SH-SY5Y (cell line): Measurements from ENCODE around the gene MYL11.

Experiments
- GATA2 ChIP-seq: IDR thresholded peaks from 2 replicates; pipeline ENCODE4 v1.6.1; 2011; ENCODE audit warnings: mild to moderate bottlenecking, low read depth, low read length
- GATA3 ChIP-seq: IDR thresholded peaks from 2 replicates; pipeline ENCODE4 v1.6.1; 2011; ENCODE audit warnings: low read depth, mild to moderate bottlenecking, low read length, moderate library complexity

The MYL11 gene

DNA sequence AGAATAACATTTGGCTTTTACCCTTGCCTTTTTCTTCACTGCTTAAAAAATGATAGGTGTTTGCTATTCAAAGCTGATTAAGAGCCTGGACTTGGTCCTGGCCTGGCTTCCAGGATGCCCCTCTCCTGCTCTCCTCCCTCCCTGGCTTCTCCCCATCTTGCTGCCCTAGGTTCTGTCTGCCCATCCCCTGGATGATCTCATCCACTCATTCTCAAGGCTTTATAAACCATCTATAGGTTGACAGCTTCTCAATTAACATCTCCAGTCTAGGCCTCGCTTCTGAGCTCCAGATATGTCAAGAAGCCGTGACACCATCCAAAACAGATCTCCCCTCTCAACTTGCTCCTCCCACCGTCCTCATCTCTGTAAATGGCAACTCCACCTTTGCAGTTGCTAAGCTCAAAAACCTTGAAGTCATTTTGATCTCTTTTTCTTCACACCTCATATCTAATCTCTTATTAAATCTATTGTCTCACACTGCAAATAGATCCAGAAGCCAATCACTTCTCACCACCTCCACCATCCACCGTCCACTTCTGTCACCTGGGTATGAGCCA, 41.5 kb downstream of the MYL11 start:
- TF ChIP-seq GATA3 (no peak), GATA2 (no peak)

DNA sequence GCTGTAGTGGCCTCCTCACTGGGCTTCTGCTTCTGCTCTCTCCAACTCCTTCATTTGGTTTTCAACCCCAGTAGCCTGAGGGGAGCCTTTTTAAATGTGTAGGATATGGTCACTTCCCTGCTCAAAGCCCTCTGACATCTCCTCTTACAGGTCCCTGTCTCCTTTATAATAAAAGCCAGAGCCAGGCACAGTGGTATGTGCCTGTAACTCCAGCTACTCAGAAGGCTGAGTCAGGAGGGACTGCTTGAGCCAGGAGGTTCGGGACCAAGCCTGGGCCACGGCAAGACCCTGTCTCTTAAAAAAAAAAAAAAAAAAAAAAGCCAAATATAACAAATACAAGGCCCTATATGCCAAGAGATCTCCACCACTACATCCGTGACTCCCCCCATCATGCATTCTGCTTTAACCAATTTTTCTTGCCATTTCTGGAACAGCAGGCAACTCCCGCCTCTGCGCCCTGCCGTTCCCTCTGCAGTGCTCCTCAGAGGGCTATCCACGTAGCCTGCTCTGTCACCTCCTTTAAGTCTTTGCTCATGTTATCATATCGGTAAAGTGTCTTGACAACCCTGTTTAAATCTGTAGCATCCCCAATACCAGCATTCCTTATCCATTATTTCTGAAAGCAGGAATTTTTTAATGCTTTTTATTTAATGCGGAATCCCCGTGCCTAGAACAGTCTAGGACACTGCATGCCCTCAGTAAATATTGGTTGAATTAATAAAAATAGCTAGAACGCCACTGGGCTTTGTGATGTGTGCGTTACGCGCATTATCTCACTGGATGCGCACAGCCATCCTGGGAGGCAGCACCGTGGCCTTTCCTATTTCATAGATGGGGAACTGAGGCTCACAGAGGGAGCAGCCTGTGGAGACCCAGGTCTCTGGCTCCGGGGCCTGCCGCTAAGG, 42.3 kb downstream of the MYL11 start:
- no peak for TF ChIP-seq GATA3

DNA sequence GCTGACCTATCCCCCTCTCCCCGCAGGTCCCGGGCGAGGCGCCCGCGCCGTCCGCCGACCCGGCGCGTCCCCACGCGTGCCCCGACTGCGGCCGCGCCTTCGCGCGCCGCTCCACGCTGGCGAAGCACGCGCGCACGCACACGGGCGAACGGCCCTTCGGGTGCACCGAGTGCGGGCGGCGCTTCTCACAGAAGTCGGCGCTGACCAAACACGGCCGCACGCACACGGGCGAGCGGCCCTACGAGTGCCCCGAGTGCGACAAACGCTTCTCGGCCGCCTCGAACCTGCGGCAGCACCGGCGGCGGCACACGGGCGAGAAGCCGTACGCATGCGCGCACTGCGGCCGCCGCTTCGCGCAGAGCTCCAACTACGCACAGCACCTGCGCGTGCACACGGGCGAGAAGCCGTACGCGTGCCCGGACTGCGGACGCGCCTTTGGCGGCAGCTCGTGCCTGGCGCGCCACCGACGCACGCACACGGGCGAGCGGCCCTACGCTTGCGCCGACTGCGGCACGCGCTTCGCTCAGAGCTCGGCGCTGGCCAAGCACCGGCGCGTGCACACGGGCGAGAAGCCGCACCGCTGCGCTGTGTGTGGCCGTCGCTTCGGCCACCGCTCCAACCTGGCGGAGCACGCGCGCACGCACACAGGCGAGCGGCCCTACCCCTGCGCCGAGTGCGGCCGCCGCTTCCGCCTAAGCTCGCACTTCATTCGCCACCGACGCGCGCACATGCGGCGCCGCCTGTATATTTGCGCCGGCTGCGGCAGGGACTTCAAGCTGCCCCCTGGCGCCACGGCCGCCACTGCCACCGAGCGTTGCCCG, 43.1 kb downstream of the MYL11 start:
- TF ChIP-seq GATA3, result no peak
- TF ChIP-seq GATA2, result no peak

DNA sequence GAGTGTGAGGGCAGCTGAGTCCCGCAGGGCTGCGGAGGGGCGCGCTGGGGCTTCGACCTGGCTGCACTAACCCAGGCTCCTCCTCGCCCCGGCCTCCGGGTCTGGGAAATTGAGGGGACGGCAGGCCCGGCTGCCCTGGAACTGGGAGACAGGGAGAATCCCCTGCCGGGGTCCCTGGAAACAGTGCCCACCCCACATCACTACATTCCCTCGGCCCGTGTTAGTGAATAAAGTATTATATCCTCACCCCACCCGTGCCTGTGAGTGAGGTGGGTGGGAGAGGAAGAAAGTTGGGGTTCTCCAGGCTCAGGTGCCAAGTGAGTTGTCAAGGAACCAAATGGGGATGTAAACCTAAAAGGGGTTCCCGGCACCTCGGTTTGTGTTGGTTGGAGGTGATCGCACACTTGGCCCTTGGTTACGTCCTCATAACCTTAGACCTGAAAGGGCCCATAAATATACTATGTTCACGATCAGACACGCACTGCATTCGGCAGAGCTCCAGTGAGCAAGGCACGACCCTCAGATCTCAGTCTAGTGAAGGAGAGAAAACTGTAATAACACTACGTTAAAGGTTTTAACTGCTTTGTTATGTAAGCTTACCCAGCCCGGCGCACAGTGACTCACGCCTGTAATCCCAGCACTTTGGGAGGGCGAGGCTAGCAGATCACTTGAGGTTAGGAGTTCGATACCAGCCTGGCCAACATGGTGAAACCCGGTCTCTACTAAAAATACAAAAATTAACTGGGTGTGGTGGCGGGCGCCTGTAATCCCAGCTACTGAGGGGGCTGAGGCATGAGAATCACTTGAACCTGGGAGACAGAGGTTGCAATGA, 44.0 kb downstream of the MYL11 start:
- no peak for TF ChIP-seq GATA3
- TF ChIP-seq GATA2, result no peak

DNA sequence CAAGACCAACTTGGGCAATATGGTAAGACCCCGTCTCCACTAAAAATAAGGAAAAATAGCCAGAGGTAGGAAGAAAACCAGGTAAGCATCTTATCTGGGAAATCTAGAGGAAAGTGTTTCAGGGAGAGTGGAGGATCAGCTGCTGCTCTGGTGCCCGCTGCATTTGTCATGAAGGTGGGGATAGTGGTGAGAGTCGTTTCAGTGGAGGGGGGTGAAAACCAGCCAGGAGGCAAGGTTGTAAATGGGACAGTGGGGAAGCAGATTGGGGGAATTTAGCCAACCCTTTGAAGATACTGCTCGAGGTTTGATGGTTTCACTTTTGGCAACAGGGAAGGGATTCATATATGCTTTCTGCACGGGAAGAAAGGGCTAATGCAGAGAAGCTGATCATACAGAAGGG, 46.4 kb downstream of the MYL11 start:
- TF ChIP-seq GATA2 (no peak), GATA3 (no peak)
